Retinal pigment epithelial cell (primary cell): Measurements from ENCODE around the gene CRELD2.
A peak's percentile ranks its signal among the peaks of the same experiment; 100 is the strongest.

Source experiments
- DNase-seq: peaks from one replicate; pipeline ENCODE4 v3.0.0-alpha.2; 2010; ENCODE audit warnings: low read depth
- H3K4me3 ChIP-seq: 2 replicates; pipeline ENCODE4 v1.5.1; 2011; ENCODE audit warnings: mild to moderate bottlenecking, low read length, control low read depth, moderate library complexity
- CTCF ChIP-seq: conservative IDR thresholded peaks from 2 replicates; pipeline ENCODE4 v1.5.1; 2011; ENCODE audit warnings: low read depth, low read length, control low read depth, inconsistent platforms

CRELD2 gene

DNA sequence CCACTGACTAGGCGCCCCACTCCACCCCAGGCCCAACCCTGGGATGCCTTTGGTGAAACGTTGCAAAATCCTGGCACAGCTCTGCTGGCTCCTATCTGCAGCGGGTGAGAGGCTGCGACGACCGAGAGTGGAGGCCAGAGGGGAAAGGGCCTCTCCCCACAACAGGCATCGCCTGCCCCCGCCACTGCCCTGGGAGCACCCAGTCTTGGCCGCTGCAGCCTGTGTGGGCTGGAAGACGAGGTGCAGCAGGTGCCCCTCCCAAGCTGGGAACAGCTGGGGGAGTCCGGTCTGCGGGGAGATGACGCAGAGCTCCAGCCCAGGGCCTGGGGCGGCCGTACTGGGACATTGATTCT, 38.0 kb downstream of the CRELD2 start:
- H3K4me3 ChIP-seq = no peak overlapping the region
- TF ChIP-seq CTCF = no peak
- no peak for DNase-seq

- no peak overlapping the region for H3K4me3 ChIP-seq
- no peak for TF ChIP-seq CTCF
- DNase-seq = no peak
Observed at GRCh38 chr22:49956914-49957825, 38.7 kb downstream of the CRELD2 start.

- no peak overlapping the region for H3K4me3 ChIP-seq
- DNase-seq = no peak
- TF ChIP-seq CTCF = no peak
Observed at GRCh38 chr22:49957826-49958365, 39.5 kb downstream of the CRELD2 start.

GRCh38 chr22:49958366-49958921, 40.0 kb downstream of the CRELD2 start:
- no peak for TF ChIP-seq CTCF
- no peak for DNase-seq
- H3K4me3 ChIP-seq = no peak overlapping the region

DNA sequence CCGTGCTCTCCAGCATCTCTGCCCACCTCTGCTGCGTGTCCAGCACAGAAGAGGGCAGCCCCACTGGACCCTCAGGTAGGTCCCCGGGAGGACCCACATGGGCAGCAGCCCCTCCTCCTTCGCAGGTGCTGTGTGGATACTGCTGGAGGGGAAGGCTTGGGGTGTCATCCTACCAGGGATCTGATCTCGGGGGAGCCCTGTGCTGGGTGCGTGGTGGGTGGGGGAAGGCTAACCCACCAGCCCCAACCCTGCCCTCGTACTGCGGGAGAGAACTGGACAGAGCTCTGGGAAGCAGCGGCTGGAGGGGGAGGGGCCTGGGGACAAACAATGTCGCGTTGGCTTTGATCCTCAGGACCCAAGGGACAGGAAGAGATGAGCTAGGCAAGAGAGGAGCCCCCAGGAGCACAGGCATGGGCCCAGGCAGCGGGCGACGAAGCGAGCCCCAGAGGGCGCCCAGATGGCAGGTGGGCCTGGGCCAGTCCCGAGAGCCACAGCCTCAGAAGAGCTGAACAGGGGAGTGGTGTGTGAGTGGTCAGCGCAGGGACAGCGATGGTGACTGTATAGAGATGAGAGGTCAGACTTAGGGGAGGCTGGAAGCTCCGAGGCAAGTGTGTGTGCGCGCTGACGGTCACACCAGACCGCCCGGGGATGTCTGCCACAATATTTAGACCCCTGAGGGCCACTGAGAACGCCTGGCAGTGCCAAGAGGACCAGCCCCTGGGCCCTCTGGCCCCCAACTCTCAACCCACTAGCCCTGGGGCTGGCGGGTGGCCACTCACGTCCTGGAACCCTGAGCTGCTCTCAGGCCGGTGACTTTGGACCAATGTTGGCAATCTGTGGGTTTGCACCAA, 40.7 kb downstream of the CRELD2 start:
- no peak for DNase-seq
- peak overlapping the region; percentile 45 for H3K4me3 ChIP-seq
- TF ChIP-seq CTCF = no peak

DNA sequence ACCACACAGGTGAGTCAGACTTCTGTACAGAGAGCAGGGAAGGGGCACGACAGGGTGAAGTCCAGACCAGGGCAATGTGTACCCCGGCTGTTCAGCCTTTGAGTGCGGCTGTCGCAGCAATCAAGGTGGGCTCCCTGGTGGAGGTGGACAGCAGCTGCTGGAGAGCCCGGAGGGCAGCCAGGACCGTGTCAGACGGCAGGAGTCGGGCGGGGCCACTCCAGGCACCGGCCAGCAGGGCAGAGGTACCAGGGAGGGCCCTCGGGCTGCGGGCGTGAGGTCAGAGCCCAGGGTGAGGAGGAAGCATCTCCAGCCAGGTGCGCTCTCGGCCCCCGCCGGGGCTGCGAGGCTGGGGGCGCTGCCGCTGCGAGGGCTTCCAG, 41.3 kb downstream of the CRELD2 start:
- TF ChIP-seq CTCF = no peak
- no peak for DNase-seq
- peak overlapping the region; percentile 45 for H3K4me3 ChIP-seq
